Mesenchymal stem cell (in vitro differentiated cells and primary cell): Measurements from ENCODE around the gene SCFD2.

Source experiments
- DNase-seq: peaks from one replicate; pipeline ENCODE4 v3.0.0-alpha.2; 2013
- H2AFZ ChIP-seq: one replicate; pipeline ENCODE4 v1.6.1; 2013; ENCODE audit warnings: low read depth, mild to moderate bottlenecking, control low read depth, inconsistent platforms, low read length, moderate library complexity
- H2AK5ac ChIP-seq: 2 replicates; pipeline ENCODE4 v1.6.1; 2013; ENCODE audit warnings: low read length, moderate library complexity, mild to moderate bottlenecking, inconsistent platforms; ENCODE audit not compliant: severe bottlenecking
- H2BK120ac ChIP-seq: one replicate; pipeline ENCODE4 v1.6.1; 2013; ENCODE audit warnings: low read depth, mild to moderate bottlenecking, inconsistent platforms, low read length, moderate library complexity
- H2BK12ac ChIP-seq, 2 experiments: one replicate each; pipeline ENCODE4 v1.6.1; 2013; ENCODE audit warnings: inconsistent platforms in 2 of 2, low read length in 2 of 2, mild to moderate bottlenecking in 2 of 2, moderate library complexity in 2 of 2, control low read depth in 1 of 2
- H2BK15ac ChIP-seq: one replicate; pipeline ENCODE4 v1.6.1; 2013; ENCODE audit warnings: mild to moderate bottlenecking, low read depth, inconsistent platforms; ENCODE audit not compliant: poor library complexity, severe bottlenecking
- H2BK5ac ChIP-seq: 2 replicates; pipeline ENCODE4 v1.6.1; 2013; ENCODE audit warnings: low read depth, mild to moderate bottlenecking, low read length, control low read depth, inconsistent platforms; ENCODE audit not compliant: poor library complexity, severe bottlenecking
- H3K14ac ChIP-seq, 2 experiments: one replicate each; pipeline ENCODE4 v1.6.1; 2013; ENCODE audit warnings: inconsistent platforms in 2 of 2, low read length in 2 of 2, control low read depth in 1 of 2, mild to moderate bottlenecking in 1 of 2, moderate library complexity in 1 of 2
- H3K18ac ChIP-seq, 2 experiments: one replicate each; pipeline ENCODE4 v1.6.1; 2013; ENCODE audit warnings: inconsistent platforms in 2 of 2, low read length in 2 of 2, control low read depth in 1 of 2, low read depth in 1 of 2, mild to moderate bottlenecking in 1 of 2
- H3K23ac ChIP-seq, 2 experiments: one replicate each; pipeline ENCODE4 v1.6.1; 2013; ENCODE audit warnings: inconsistent platforms in 2 of 2, low read length in 2 of 2, mild to moderate bottlenecking in 2 of 2, moderate library complexity in 2 of 2, control low read depth in 1 of 2
- H3K27ac ChIP-seq: 2 replicates; pipeline ENCODE4 v1.5.1; 2013; ENCODE audit warnings: mild to moderate bottlenecking, moderate library complexity, low read length, control low read depth, inconsistent platforms; ENCODE audit not compliant: poor library complexity, severe bottlenecking
- H3K27me3 ChIP-seq, 2 experiments: 2 replicates each; pipeline versions ENCODE4 v1.6.1 to v1.7.0; 2013; ENCODE audit warnings: low read length in 2 of 2, mild to moderate bottlenecking in 2 of 2, moderate library complexity in 2 of 2, control low read depth in 1 of 2, inconsistent platforms in 1 of 2; ENCODE audit not compliant: control insufficient read depth in 1 of 2, insufficient read depth in 1 of 2
- H3K36me3 ChIP-seq, 2 experiments: 2 replicates each; pipeline versions ENCODE4 v1.6.1 to v1.7.0; 2013; ENCODE audit warnings: low read length in 2 of 2, control low read depth in 1 of 2, inconsistent platforms in 1 of 2, low read depth in 1 of 2, mild to moderate bottlenecking in 1 of 2; ENCODE audit not compliant: insufficient read depth in 2 of 2, control insufficient read depth in 1 of 2
- H3K4ac ChIP-seq, 2 experiments: one replicate each; pipeline ENCODE4 v1.6.1; 2013; ENCODE audit warnings: inconsistent platforms in 2 of 2, low read length in 2 of 2, mild to moderate bottlenecking in 2 of 2, moderate library complexity in 2 of 2, control low read depth in 1 of 2, low read depth in 1 of 2
- H3K4me1 ChIP-seq: 2 replicates; pipeline ENCODE4 v1.6.1; 2013; ENCODE audit warnings: low read depth, low read length, control low read depth; ENCODE audit not compliant: control insufficient read depth, insufficient read depth
- H3K4me2 ChIP-seq: 2 replicates; pipeline ENCODE4 v1.6.1; 2013; ENCODE audit warnings: low read length, mild to moderate bottlenecking, inconsistent platforms; ENCODE audit not compliant: poor library complexity, severe bottlenecking
- H3K4me3 ChIP-seq, 2 experiments: 2 replicates each; pipeline versions ENCODE4 v1.5.1 to v1.7.0; 2013; ENCODE audit warnings: low read length in 2 of 2, mild to moderate bottlenecking in 2 of 2, control low read depth in 1 of 2, low read depth in 1 of 2; ENCODE audit not compliant: insufficient read depth in 1 of 2
- H3K79me1 ChIP-seq: replicated peaks from 2 replicates; pipeline ENCODE4 v1.6.1; 2013; ENCODE audit warnings: mild to moderate bottlenecking, control low read depth, low read length, inconsistent platforms; ENCODE audit not compliant: poor library complexity, severe bottlenecking
- H3K9ac ChIP-seq: 2 replicates; pipeline ENCODE4 v1.7.0; 2013; ENCODE audit warnings: mild to moderate bottlenecking, low read length, moderate library complexity
- H3K9me3 ChIP-seq: 2 replicates; pipeline ENCODE4 v1.7.0; 2013; ENCODE audit warnings: mild to moderate bottlenecking, low read length; ENCODE audit not compliant: control insufficient read depth
- H4K8ac ChIP-seq: one replicate; pipeline ENCODE4 v1.6.1; 2013; ENCODE audit warnings: inconsistent platforms, mild to moderate bottlenecking, low read length, moderate library complexity
- H4K91ac ChIP-seq: one replicate; pipeline ENCODE4 v1.6.1; 2013; ENCODE audit warnings: mild to moderate bottlenecking, low read length, inconsistent platforms
- WGBS: methylation state at CpG from one replicate; pipeline ENCODE4 v1.1.7; 2013; ENCODE audit warnings: mixed read lengths; 5-methylcytosine and 5-hydroxymethylcytosine counted together

The SCFD2 gene

DNA sequence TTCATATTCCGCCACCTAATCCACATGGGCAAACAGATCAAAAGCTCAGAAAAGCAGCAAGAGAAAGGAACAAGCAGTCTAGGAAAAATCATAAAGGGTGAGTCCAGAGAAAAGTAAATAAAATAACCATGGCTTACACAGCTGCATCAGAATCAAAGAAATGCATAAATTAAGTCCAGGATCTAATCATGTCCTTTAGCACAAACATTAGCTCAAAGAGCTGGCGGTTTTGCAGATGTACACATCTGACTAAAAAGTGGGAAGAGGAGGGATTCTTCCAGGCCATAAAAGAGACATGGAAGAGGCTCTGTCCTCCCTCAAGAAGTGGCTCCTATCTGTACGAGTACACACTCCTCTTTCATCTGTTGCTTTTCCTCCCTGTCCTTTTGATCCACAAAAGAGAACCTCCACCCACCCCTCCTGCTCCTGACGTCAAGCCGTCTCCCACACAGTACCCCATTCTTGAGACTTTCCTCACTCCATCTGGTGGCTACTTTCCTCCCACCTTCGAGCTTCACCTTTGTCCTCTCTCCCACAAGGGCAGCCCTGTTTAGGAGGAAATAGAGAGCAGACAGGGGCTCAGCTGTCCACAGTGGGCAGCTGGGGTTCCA lies 411.2 kb downstream of the SCFD2 start:
- Histone ChIP-seq H3K36me3 (peaks cover 0 to 5% of the 10 kb centered on the region in 2 experiments), H3K79me1 (no peaks in the 10 kb centered on the region), H2AFZ (no peak overlapping the region), H3K27me3 (no peaks in the 10 kb centered on the region), H2BK12ac (no peak overlapping the region), H2BK120ac (no peak overlapping the region), H2AK5ac (no peak overlapping the region), H3K9ac (no peak overlapping the region), H3K4ac (no peak overlapping the region), H3K27ac (no peak overlapping the region), H3K4me2 (no peak overlapping the region), H3K9me3 (no peaks in the 10 kb centered on the region), H4K8ac (no peak overlapping the region), H2BK5ac (no peak overlapping the region), H2BK15ac (peak overlapping the region; percentile 1), H3K23ac (no peak overlapping the region), H3K14ac (no peak overlapping the region), H3K18ac (peak overlapping the region in 1 of 2 experiments; percentile 52), H3K4me3 (no peak overlapping the region), H4K91ac (no peak overlapping the region), H3K4me1 (peaks cover 2% of the 10 kb centered on the region)
- 74% methylated on average over 6 of the region's 6 CpGs for WGBS
- DNase-seq: no peak

DNA sequence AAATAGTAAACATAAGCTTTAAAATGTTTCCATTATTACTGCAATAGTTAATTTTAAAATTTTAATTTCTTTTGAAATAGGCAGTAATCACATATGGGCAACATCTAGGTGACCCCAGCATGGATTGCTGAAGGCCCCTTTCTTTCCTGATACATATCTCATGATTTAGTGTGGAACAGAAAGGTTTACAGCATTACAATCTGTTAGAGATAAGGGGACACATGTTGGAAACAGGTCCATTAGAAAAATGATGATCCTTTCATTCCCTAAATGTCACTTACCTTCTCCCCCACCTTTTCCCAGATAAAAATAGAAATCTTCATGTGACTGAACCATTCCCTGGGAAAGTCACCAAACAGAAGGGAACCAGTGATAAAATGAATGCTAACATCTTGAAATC lies 413.3 kb downstream of the SCFD2 start:
- Histone ChIP-seq H3K4me3 (no peak overlapping the region), H2AK5ac (no peak overlapping the region), H4K8ac (no peak overlapping the region), H2BK15ac (no peak overlapping the region), H3K27me3 (no peaks in the 10 kb centered on the region), H3K79me1 (no peaks in the 10 kb centered on the region), H2AFZ (no peak overlapping the region), H3K23ac (no peak overlapping the region), H2BK120ac (no peak overlapping the region), H3K4ac (no peak overlapping the region), H3K27ac (no peak overlapping the region), H2BK12ac (no peak overlapping the region), H3K36me3 (peaks cover 0 to 11% of the 10 kb centered on the region in 2 experiments), H2BK5ac (no peak overlapping the region), H3K9me3 (no peaks in the 10 kb centered on the region), H4K91ac (no peak overlapping the region), H3K4me1 (peaks cover 2% of the 10 kb centered on the region), H3K4me2 (no peak overlapping the region), H3K14ac (no peak overlapping the region), H3K18ac (no peak overlapping the region), H3K9ac (no peak overlapping the region)
- no peak for DNase-seq

DNA sequence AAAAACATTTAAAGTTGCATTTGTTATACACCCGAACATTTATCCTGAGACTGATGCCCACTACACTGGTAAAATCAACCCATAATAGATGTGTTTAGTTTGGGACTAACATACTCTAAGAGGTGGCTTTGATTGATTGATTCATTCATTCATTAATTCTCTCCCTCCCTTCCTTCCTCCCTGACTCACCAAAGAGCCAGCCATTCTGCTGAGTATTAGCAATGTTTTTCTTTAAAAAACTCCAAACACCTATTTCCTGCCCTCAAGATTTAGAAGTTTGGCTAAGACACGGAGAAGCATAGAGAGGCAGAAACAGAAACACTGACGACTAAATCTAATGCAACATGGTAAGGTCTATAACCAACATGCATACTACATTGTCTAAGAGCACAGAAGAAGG lies 414.8 kb downstream of the SCFD2 start:
- H3K4me3 ChIP-seq: no peak overlapping the region
- H2AK5ac ChIP-seq: no peak overlapping the region
- H4K91ac ChIP-seq: no peak overlapping the region
- H3K4ac ChIP-seq: no peak overlapping the region
- no peak overlapping the region for H3K23ac ChIP-seq
- no peak overlapping the region for H2BK15ac ChIP-seq
- H3K9me3 ChIP-seq: no peaks in the 10 kb centered on the region
- H2BK12ac ChIP-seq: no peak overlapping the region
- H3K27ac ChIP-seq: no peak overlapping the region
- H3K14ac ChIP-seq: no peak overlapping the region
- H3K4me2 ChIP-seq: no peak overlapping the region
- DNase-seq: no peak
- no peak overlapping the region for H4K8ac ChIP-seq
- H2AFZ ChIP-seq: no peak overlapping the region
- H3K36me3 ChIP-seq: peaks cover 0 to 11% of the 10 kb centered on the region in 2 experiments
- no peak overlapping the region for H2BK5ac ChIP-seq
- H3K27me3 ChIP-seq: no peaks in the 10 kb centered on the region
- H2BK120ac ChIP-seq: no peak overlapping the region
- WGBS: 90% methylated on average over 2 of the region's 3 CpGs
- no peak overlapping the region for H3K18ac ChIP-seq
- no peak overlapping the region for H3K9ac ChIP-seq
- no peaks in the 10 kb centered on the region for H3K4me1 ChIP-seq
- no peaks in the 10 kb centered on the region for H3K79me1 ChIP-seq

DNA sequence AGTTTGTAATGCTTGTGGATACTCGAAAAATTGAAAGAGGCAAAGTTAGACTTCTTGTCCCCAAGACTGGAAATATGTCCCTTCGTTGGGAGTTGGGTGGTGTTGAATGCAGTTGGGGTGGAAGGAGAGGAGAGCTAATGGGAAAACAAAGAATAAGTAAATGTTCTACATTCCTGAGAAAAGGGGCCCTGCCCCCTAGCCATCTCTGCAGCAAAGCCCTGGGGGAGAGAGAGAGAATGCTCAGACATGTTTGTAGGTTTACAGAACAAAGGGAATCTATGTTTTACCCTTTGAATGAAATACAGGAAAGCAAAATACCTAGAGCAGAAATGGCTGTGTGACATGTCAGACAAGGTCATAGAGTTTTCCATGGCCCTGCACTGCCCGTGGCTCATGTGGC lies 415.6 kb downstream of the SCFD2 start:
- Histone ChIP-seq H3K79me1 (no peaks in the 10 kb centered on the region), H2BK5ac (no peak overlapping the region), H3K4me3 (no peak overlapping the region), H3K18ac (no peak overlapping the region), H4K8ac (no peak overlapping the region), H3K9me3 (no peaks in the 10 kb centered on the region), H3K4me2 (no peak overlapping the region), H3K27me3 (no peaks in the 10 kb centered on the region), H2AFZ (no peak overlapping the region), H2BK15ac (no peak overlapping the region), H3K27ac (no peak overlapping the region), H3K4me1 (no peaks in the 10 kb centered on the region), H3K4ac (no peak overlapping the region), H2BK120ac (no peak overlapping the region), H3K23ac (no peak overlapping the region), H3K36me3 (peaks cover 0 to 11% of the 10 kb centered on the region in 2 experiments), H2AK5ac (no peak overlapping the region), H2BK12ac (no peak overlapping the region), H3K9ac (no peak overlapping the region), H4K91ac (no peak overlapping the region), H3K14ac (no peak overlapping the region)
- no peak for DNase-seq
- 89% methylated on average over 3 of the region's 3 CpGs for WGBS
